BLaER1 treated with 17β-estradiol and CSF1 and Interleukin-3, amounts not matched to agents 10 nM and 100 nM (cell line): Measurements from ENCODE around the gene LAD1.
A peak's percentile ranks its signal among the peaks of the same experiment; 100 is the strongest.

Experiments used
- H3K27ac ChIP-seq, 11 experiments: shearing (Covaris generic); formaldehyde crosslinking; 2 replicates each; pipeline ENCODE4 v1.8.1; 2022
- H3K27me3 ChIP-seq, 11 experiments: shearing (Covaris generic); formaldehyde crosslinking; 2 replicates each; pipeline ENCODE4 v1.8.1; 2022
- H3K36me3 ChIP-seq, 11 experiments: shearing (Covaris generic); formaldehyde crosslinking; 2 replicates each; pipeline ENCODE4 v1.8.1; 2022
- H3K4me1 ChIP-seq, 10 experiments: shearing (Covaris generic); formaldehyde crosslinking; 2 replicates each; pipeline ENCODE4 v1.8.1; 2022
- H3K4me2 ChIP-seq, 11 experiments: shearing (Covaris generic); formaldehyde crosslinking; 2 replicates each; pipeline ENCODE4 v1.8.1; 2022
- H3K4me3 ChIP-seq, 10 experiments: shearing (Covaris generic); formaldehyde crosslinking; 2 replicates each; pipeline ENCODE4 v1.8.1; 2022
- H3K9ac ChIP-seq, 11 experiments: shearing (Covaris generic); formaldehyde crosslinking; 2 replicates each; pipeline ENCODE4 v1.8.1; 2022
- H3K9me3 ChIP-seq, 11 experiments: shearing (Covaris generic); formaldehyde crosslinking; replicated peaks in 1 of 11; 2 replicates each; pipeline ENCODE4 v1.8.1; 2022
- H4K20me1 ChIP-seq, 11 experiments: shearing (Covaris generic); formaldehyde crosslinking; 2 replicates each; pipeline ENCODE4 v1.8.1; 2022
- Cebpa-rat ChIP-seq, 11 experiments: shearing (Covaris generic); IDR thresholded peaks; 2 replicates each; pipeline ENCODE4 v1.8.1; 2022

The LAD1 gene

DNA sequence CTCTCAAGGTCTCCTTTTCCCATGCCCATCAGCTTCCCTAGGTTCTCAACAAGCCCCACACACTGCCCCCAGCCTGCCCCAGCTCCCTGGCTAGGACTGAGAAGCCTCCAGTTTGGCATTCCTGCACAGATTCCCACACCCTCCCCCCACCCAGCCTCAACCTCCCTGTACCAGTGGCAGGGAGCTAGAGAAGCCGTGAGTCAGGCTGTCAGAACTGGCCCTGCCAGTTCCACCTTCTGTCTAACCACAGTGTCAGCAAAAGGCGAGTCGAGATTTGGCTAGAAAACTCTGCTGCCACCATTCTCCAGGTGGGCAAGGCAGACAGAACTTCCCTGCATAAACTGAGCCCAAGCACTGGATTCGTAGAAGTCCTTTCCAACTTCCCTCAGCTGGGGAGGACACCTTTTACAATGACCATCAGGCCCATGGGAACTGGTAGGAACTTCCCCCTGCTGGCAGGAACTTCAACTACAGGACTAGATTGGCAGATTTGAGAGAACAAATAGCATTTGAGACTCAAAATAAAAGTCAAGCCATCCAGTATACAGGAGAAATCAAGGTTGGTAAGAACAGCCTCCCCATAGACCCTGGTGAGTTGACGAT is 52.7 kb downstream of the LAD1 start:
- no peaks in the 10 kb centered on the region for H4K20me1 ChIP-seq
- H3K4me3 ChIP-seq = no peak overlapping the region
- H3K4me1 ChIP-seq = 0 out of 20 replicates have a peak, but pooled peaks cover 0 to 13% (median 0%) of the 10 kb centered on the region in 10 experiments
- no peak overlapping the region for H3K27ac ChIP-seq
- H3K9me3 ChIP-seq = peaks cover 0 to 9% (median 0%) of the 10 kb centered on the region in 11 experiments; a peak in 1 of 22 replicates
- H3K36me3 ChIP-seq = no peaks in the 10 kb centered on the region
- TF ChIP-seq Cebpa-rat (IDR thresholded peaks at IDR 0.05) = no peak
- no peaks in the 10 kb centered on the region for H3K27me3 ChIP-seq
- H3K4me2 ChIP-seq = no peak overlapping the region
- H3K9ac ChIP-seq = no peak overlapping the region

DNA sequence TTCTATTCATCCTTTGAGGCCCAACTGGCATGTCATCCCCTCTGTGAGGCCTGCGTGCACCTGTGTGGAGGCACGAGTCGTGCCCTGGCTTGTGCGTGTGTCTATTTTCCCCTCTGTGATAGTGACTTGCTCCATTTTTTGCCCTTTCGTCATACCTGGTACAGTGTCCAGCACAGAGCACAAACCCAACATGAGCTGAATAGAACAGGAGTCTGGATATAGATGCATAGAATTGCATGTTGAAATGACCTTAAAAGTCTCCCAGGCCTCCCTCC is 54.1 kb downstream of the LAD1 start:
- Histone ChIP-seq H3K4me1 (0 out of 20 replicates have a peak, but pooled peaks cover 0 to 13% (median 0%) of the 10 kb centered on the region in 10 experiments), H3K27ac (no peak overlapping the region), H4K20me1 (no peaks in the 10 kb centered on the region), H3K27me3 (no peaks in the 10 kb centered on the region), H3K9ac (no peak overlapping the region), H3K36me3 (no peaks in the 10 kb centered on the region), H3K4me3 (no peak overlapping the region), H3K9me3 (peaks cover 0 to 14% (median 0%) of the 10 kb centered on the region in 11 experiments; a peak in 1 of 22 replicates), H3K4me2 (no peak overlapping the region)
- no peak for TF ChIP-seq Cebpa-rat (IDR thresholded peaks at IDR 0.05)

DNA sequence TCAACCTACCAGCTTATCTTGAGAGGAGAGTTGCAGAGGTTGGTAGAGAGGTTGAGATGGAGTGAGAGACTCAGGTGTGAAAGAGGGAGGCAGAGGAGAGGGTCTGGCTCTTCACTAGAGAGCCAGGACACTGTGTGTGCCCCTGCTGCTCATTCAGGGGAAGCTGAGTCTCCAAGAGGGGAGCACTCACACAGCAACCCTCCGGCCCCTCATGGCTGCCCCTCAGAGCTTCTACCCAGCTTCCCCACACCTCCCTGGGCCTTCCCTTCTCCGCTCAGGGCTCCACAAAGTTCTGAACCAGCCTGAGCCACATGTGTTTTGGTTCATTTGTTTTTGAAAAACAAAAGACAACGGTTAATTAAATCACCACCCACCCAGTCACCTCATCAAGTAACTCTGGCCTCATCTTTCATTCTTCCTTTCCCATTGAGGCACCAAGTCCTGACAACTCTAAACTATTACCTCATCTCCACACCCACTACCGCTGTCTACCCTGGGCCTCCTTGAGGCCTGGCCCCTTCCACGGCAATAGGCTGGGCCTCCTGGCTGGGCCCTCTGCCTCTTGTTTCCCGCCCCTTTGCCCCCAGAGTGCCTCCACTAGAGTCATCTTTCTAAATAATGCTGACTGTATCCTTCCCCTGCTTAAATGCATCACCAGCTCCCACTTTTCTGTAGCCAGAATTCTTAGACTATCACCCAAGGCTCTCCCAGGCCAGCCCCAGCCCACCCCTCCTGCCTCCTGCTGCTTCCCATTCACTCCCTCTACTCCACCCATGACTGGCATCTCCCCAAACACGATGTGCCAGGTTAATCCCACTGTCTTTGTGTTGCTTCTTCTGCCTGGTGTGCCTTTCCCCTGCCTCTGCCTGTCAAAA is 54.7 kb downstream of the LAD1 start:
- H3K27ac ChIP-seq = no peak overlapping the region
- H3K4me3 ChIP-seq = no peak overlapping the region
- H3K27me3 ChIP-seq = no peaks in the 10 kb centered on the region
- 0 out of 20 replicates have a peak, but pooled peaks cover 0 to 13% (median 0%) of the 10 kb centered on the region in 10 experiments for H3K4me1 ChIP-seq
- 0 out of 22 replicates have a peak overlapping the region, but pooled peaks of 1 of the 11 experiments have one; percentile 0 for H3K4me2 ChIP-seq
- no peak overlapping the region for H3K9ac ChIP-seq
- no peaks in the 10 kb centered on the region for H3K36me3 ChIP-seq
- peaks cover 0 to 14% (median 0%) of the 10 kb centered on the region in 11 experiments; a peak in 1 of 22 replicates for H3K9me3 ChIP-seq
- H4K20me1 ChIP-seq = no peaks in the 10 kb centered on the region
- no peak for TF ChIP-seq Cebpa-rat (IDR thresholded peaks at IDR 0.05)

DNA sequence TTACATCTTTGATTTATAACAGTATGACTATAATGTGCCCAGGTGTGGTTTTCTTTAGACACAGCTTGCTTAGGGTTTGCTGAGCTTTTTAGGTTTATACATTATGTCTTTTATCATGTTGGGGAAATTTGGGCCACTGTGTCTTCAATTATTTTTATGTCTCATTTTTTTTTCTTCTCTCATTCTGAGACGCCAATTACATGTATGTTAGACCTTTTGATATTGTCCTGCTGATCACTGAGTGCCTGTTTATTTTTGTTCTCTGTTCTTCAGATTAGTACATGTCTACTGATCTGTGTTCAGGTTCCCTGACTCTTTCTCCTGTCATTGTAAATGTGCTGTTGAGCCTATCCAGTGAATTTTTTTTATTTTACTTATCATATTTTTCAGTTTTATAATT is 57.7 kb downstream of the LAD1 start:
- H3K4me1 ChIP-seq = 0 out of 20 replicates have a peak, but pooled peaks cover 0 to 6% (median 0%) of the 10 kb centered on the region in 10 experiments
- TF ChIP-seq Cebpa-rat (IDR thresholded peaks at IDR 0.05) = no peak
- no peak overlapping the region for H3K4me2 ChIP-seq
- H3K4me3 ChIP-seq = no peak overlapping the region
- no peak overlapping the region for H3K9ac ChIP-seq
- H4K20me1 ChIP-seq = no peaks in the 10 kb centered on the region
- H3K27me3 ChIP-seq = no peaks in the 10 kb centered on the region
- H3K27ac ChIP-seq = no peak overlapping the region
- H3K9me3 ChIP-seq = peaks cover 0 to 14% (median 0%) of the 10 kb centered on the region in 11 experiments; a peak in 2 of 22 replicates
- H3K36me3 ChIP-seq = no peaks in the 10 kb centered on the region

DNA sequence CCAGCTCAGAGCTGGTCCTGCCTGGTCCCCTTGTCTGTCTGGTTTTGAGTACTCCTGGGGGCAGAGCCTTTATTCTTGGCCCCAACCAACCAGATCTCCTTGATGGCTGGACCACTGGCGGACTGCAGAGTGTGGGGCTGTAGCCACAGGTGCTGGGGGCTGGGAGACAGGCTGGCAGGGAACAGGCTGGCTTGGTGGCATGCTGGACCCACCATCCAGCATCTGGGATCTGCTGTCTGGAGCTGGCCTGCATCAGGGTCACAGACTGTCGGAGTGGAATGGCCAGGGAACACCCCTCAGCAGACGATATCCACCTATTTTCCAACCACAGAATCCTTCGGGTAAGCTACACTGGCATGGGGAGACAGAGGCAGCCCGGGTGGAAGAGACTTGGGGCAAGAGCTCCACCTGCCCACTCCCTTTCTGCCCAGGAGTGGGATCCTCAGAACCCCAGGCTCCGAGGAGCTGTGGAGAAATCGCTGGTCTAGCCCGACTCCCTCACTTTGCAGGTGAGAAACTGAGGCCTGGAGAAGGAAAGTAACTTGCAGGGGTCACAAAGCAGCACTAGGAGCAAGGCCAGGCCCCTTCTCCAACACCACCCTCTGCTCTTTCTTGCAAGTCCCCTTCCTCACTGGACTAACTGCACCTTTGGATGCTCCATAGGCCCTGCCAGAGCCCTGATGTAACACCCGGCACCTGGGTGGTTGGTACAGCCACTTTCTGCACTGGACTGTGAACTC is 62.2 kb downstream of the LAD1 start:
- no peaks in the 10 kb centered on the region for H3K27me3 ChIP-seq
- TF ChIP-seq Cebpa-rat (IDR thresholded peaks at IDR 0.05) = no peak
- H3K4me1 ChIP-seq = peaks cover 0 to 5% (median 0%) of the 10 kb centered on the region in 10 experiments; a peak in 2 of 20 replicates
- no peaks in the 10 kb centered on the region for H4K20me1 ChIP-seq
- H3K9me3 ChIP-seq = peaks cover 0 to 9% (median 0%) of the 10 kb centered on the region in 11 experiments; a peak in 2 of 22 replicates
- H3K27ac ChIP-seq = no peak overlapping the region
- no peaks in the 10 kb centered on the region for H3K36me3 ChIP-seq
- H3K4me2 ChIP-seq = no peak overlapping the region
- H3K9ac ChIP-seq = no peak overlapping the region
- H3K4me3 ChIP-seq = no peak overlapping the region

DNA sequence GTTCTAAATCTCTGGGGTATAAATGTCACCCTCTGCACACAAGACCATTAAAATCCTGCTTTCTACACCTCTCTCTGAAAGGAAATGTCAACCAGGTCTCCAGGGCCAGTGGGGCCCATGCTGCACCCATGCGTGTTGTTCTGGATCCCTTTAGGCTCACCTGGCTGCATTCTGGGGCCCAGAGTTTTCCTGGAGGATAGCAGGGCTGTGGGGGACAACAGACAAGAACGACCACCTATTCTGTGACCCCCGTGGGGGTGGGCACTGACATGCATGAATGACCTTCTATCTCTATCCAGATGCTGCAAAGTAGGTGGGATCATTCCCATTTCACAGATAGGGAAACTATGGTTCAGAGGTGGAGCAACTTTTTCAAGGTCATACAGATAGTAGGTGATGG is 63.2 kb downstream of the LAD1 start:
- Histone ChIP-seq H3K4me3 (no peak overlapping the region), H3K9ac (no peak overlapping the region), H3K4me2 (no peak overlapping the region), H3K9me3 (no peaks in the 10 kb centered on the region; a peak in 1 of 22 replicates), H3K27me3 (no peaks in the 10 kb centered on the region), H3K4me1 (peaks cover 0 to 15% (median 7%) of the 10 kb centered on the region in 10 experiments; a peak in 14 of 20 replicates), H4K20me1 (no peaks in the 10 kb centered on the region), H3K27ac (no peak overlapping the region), H3K36me3 (no peaks in the 10 kb centered on the region)
- TF ChIP-seq Cebpa-rat (IDR thresholded peaks at IDR 0.05) = no peak

DNA sequence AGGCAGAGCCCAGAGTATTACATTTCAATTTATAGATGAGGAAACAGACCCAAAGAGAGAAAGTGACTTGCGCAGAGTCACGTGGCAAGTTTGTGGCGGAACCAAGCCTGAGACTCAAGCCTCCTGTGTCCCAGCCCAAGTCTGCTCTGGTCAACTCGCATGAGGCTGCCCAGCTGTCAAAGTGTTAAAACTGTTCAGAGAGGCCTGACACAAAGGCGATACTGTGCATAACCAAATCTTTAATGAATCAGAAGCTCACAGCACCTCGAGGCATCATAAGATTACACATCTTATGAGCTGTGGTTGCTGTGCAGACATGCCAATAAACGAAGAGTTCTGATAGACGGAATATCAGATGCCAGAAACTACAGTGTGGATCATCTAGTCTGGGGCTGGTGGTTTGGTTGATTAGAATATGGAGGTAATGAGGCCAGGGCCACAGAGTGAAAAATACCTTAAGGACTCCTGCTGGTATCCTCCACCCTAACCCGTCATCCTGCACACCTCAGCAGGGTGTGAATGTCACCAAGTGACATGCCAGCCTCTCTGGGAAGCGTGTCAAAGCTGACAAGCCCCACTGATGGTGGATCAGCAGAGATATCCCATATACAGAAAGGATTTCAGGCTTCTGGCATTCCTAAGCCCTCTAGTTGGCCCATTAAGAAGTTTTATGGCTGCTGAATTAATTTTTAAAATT is 63.8 kb downstream of the LAD1 start:
- Histone ChIP-seq H3K9me3 (no peaks in the 10 kb centered on the region; a peak in 1 of 22 replicates), H3K27ac (no peak overlapping the region), H3K9ac (no peak overlapping the region), H3K4me3 (no peak overlapping the region), H4K20me1 (no peaks in the 10 kb centered on the region), H3K4me2 (no peak overlapping the region), H3K27me3 (no peaks in the 10 kb centered on the region), H3K36me3 (no peaks in the 10 kb centered on the region), H3K4me1 (peaks cover 0 to 21% (median 12%) of the 10 kb centered on the region in 10 experiments; a peak in 14 of 20 replicates)
- TF ChIP-seq Cebpa-rat (IDR thresholded peaks at IDR 0.05) = no peak

DNA sequence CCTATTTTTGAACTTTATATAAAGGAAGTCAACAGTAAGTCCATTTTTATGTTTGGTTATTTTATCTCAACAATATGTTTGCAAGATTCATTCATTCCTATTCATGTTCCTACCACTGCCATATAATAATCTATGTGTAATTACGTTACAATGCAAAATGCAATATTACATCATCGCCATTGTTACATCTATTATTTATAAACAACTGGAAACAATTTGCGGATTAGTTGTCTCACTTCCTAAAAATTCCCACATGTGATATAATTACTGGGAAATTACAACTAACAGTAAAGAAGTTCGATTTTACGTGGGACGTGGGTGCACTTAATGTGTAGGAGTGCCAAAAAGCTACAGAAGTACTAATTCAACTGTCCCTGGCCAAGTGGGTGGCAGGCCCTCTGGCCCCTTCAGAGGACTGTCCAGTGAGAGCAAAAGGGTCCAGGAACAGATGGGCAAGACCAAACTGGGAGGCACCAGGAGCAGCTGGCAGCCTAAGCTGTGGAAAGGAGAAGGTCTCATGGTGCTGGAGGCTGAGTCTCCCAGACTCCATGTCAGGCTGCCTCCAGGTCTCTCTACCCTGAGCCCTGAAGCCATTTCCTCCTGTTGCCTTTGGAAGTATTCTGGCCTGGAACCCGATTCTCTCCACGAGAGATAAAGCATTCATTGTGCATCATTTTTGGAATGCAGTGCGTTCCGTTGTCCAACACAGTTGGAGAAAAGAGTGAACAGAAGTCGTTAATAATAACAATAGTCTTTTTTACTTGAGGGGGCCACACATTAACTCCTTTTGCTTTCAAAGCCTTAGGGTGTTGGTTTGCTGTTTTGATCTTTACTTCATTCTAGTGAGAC is 64.6 kb downstream of the LAD1 start:
- Histone ChIP-seq H3K4me1 (peaks cover 0 to 22% (median 12%) of the 10 kb centered on the region in 10 experiments; a peak in 14 of 20 replicates), H3K4me3 (no peak overlapping the region), H3K27ac (no peak overlapping the region), H3K9me3 (no peaks in the 10 kb centered on the region; a peak in 1 of 22 replicates), H4K20me1 (no peaks in the 10 kb centered on the region), H3K4me2 (no peak overlapping the region), H3K27me3 (no peaks in the 10 kb centered on the region), H3K36me3 (no peaks in the 10 kb centered on the region), H3K9ac (no peak overlapping the region)
- TF ChIP-seq Cebpa-rat (IDR thresholded peaks at IDR 0.05) = no peak
